Neural cell (in vitro differentiated cells): ENCODE measurements around the gene ADAMTS1. TPM values are rescaled to one million over a fixed set of nuclear protein-coding genes. Genes with fewer than 3 reads are reported as not detected.

ENCODE experiments used
- H2AFZ ChIP-seq: fragments of 200-600, 300-800 bp; sonication (generic), shearing (Covaris generic); 2 replicates; pipeline ENCODE4 v1.6.0; 2014; ENCODE audit warnings: low read depth, mild to moderate bottlenecking, antibody characterized with exemption, low read length, moderate library complexity
- H3F3A ChIP-seq: fragments of 200-600 bp; shearing (Covaris generic); 2 replicates; pipeline ENCODE4 v1.6.1; 2016; ENCODE audit warnings: mild to moderate bottlenecking, moderate library complexity, mixed read lengths, antibody characterized with exemption, low read length; ENCODE audit not compliant: insufficient read depth, poor library complexity, severe bottlenecking
- H3K27ac ChIP-seq: fragments of 200-600, 300-800 bp; sonication (generic), shearing (Covaris generic); 2 replicates; pipeline ENCODE4 v1.5.1; 2014; ENCODE audit warnings: mild to moderate bottlenecking, low read length, moderate library complexity
- H3K27me3 ChIP-seq: fragments of 300-800, 200-600 bp; sonication (generic), shearing (Covaris generic); 2 replicates; pipeline ENCODE4 v1.6.0; 2014; ENCODE audit warnings: mild to moderate bottlenecking, low read depth, low read length, moderate library complexity; ENCODE audit not compliant: insufficient read depth
- H3K36me3 ChIP-seq: fragments of 300-800, 200-600 bp; sonication (generic), shearing (Covaris generic); 2 replicates; pipeline ENCODE4 v1.5.1; 2014; ENCODE audit warnings: mild to moderate bottlenecking, antibody characterized with exemption, low read length, moderate library complexity; ENCODE audit not compliant: insufficient read depth
- H3K4me2 ChIP-seq: fragments of 300-800, 200-600 bp; sonication (generic), shearing (Covaris generic); 2 replicates; pipeline ENCODE4 v1.6.0; 2014; ENCODE audit warnings: mild to moderate bottlenecking, low read length
- H3K4me3 ChIP-seq: fragments of 300-800, 200-600 bp; sonication (generic), shearing (Covaris generic); 2 replicates; pipeline ENCODE4 v1.5.1; 2014; ENCODE audit warnings: mild to moderate bottlenecking, low read length, moderate library complexity
- H3K79me2 ChIP-seq: fragments of 200-600 bp; shearing (Covaris generic); replicated peaks from 2 replicates; pipeline ENCODE4 v1.6.0; 2014; ENCODE audit warnings: mild to moderate bottlenecking, low read length, moderate library complexity; ENCODE audit not compliant: insufficient read depth
- H3K9ac ChIP-seq: fragments of 300-800, 200-600 bp; sonication (generic), shearing (Covaris generic); 2 replicates; pipeline ENCODE4 v1.6.1; 2016; ENCODE audit warnings: mild to moderate bottlenecking, low read length, mixed read lengths
- H3K9me2 ChIP-seq: fragments of 200-600 bp; shearing (Covaris generic); 2 replicates; pipeline ENCODE4 v1.6.1; 2016; ENCODE audit warnings: mild to moderate bottlenecking, low read length, mixed read lengths; ENCODE audit not compliant: insufficient read depth
- H3K9me3 ChIP-seq: fragments of 200-600, 300-800 bp; sonication (generic), shearing (Covaris generic); 2 replicates; pipeline ENCODE4 v1.6.1; 2016; ENCODE audit warnings: mild to moderate bottlenecking, mixed run types, low read length, moderate library complexity, mixed read lengths
- H4K20me1 ChIP-seq: fragments of 200-600 bp; shearing (Covaris generic); 2 replicates; pipeline ENCODE4 v1.6.1; 2016; ENCODE audit warnings: mild to moderate bottlenecking, mixed run types; ENCODE audit not compliant: insufficient read depth
- EP300 ChIP-seq: fragments of 450-650 bp; conservative IDR thresholded peaks from 2 replicates; pipeline ENCODE4 v1.6.1; 2014; ENCODE audit warnings: antibody characterized with exemption, mild to moderate bottlenecking, moderate library complexity; ENCODE audit not compliant: poor library complexity, severe bottlenecking
- EZH2 ChIP-seq: fragments of 200-600, 300-800 bp; shearing (Covaris generic), sonication (generic); IDR thresholded peaks from 2 replicates; pipeline ENCODE4 v1.6.1; 2014; ENCODE audit warnings: antibody characterized with exemption, low read length, borderline replicate concordance, mild to moderate bottlenecking; ENCODE audit not compliant: insufficient read depth, poor library complexity, severe bottlenecking
- MXI1 ChIP-seq: fragments of 450-650 bp; conservative IDR thresholded peaks from 2 replicates; pipeline ENCODE4 v1.6.1; 2014; ENCODE audit warnings: antibody characterized with exemption, mild to moderate bottlenecking; ENCODE audit not compliant: poor library complexity, severe bottlenecking
- POLR2AphosphoS5 ChIP-seq: IDR thresholded peaks from 2 replicates; pipeline ENCODE4 v1.6.1; 2012
- RAD21 ChIP-seq: fragments of 450-650 bp; conservative IDR thresholded peaks from 2 replicates; pipeline ENCODE4 v1.6.1; 2014; ENCODE audit warnings: antibody characterized with exemption, mild to moderate bottlenecking, moderate library complexity
- SMC3 ChIP-seq: fragments of 450-650 bp; conservative IDR thresholded peaks from 2 replicates; pipeline ENCODE4 v1.6.1; 2014; ENCODE audit warnings: antibody characterized with exemption, mild to moderate bottlenecking, moderate library complexity; ENCODE audit not compliant: poor library complexity
- TAF1 ChIP-seq: IDR thresholded peaks from 2 replicates; pipeline ENCODE4 v1.6.1; 2012; ENCODE audit warnings: low read depth
- polyA plus RNA-seq: library from polyadenylated mRNA; depleted of rRNA; stranded (reverse); fragments of >200 nt; gene quantifications from 2 replicates; pipeline ENCODE4 v1.2.3, GENCODE V29; 2014
- TF ChIP-seq, protein P1 (sequence below): IDR thresholded peaks from 2 replicates; pipeline ENCODE4 v1.6.1; 2012; ENCODE audit warnings: borderline replicate concordance
- TF ChIP-seq, protein P2 (sequence below): fragments of 450-650 bp; IDR thresholded peaks from 2 replicates; pipeline ENCODE4 v1.5.1; 2014; ENCODE audit warnings: antibody characterized with exemption, mild to moderate bottlenecking, moderate library complexity; ENCODE audit not compliant: poor library complexity, severe bottlenecking

Gene ADAMTS1
- polyA plus RNA-seq, 1 donor from 2014 or later = 0.84 TPM

DNA sequence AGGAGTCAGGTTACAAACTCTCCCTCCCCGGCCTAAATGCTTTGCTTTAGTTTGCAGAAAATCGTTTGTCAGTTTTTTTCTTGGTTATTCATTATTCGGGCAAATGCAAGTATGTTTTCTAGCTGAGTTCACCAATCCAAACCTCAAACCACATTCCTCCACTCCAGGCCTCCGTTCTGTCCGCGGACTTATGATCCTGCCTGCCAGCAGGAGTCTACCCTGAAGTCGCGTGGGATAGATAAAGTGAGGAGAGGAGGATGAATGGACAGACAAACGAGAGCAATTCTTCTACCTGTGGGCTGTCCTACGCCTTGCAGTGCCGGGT, 1.3 kb downstream of the ADAMTS1 start:
- peak overlapping the region; percentile 90 for H3K4me3 ChIP-seq
- peak overlapping the region; percentile 83 for H3K4me2 ChIP-seq
- H3K79me2 ChIP-seq = no peaks in the 10 kb centered on the region
- H3K27me3 ChIP-seq = peaks cover 46% of the 10 kb centered on the region
- H3K27ac ChIP-seq = no peak overlapping the region
- TF ChIP-seq POLR2AphosphoS5 (no peak), RAD21 (no peak), TAF1 (no peak), MXI1 (no peak), EP300 (no peak), SMC3 (no peak), EZH2 (no peak)
- TF ChIP-seq, protein P1, sequence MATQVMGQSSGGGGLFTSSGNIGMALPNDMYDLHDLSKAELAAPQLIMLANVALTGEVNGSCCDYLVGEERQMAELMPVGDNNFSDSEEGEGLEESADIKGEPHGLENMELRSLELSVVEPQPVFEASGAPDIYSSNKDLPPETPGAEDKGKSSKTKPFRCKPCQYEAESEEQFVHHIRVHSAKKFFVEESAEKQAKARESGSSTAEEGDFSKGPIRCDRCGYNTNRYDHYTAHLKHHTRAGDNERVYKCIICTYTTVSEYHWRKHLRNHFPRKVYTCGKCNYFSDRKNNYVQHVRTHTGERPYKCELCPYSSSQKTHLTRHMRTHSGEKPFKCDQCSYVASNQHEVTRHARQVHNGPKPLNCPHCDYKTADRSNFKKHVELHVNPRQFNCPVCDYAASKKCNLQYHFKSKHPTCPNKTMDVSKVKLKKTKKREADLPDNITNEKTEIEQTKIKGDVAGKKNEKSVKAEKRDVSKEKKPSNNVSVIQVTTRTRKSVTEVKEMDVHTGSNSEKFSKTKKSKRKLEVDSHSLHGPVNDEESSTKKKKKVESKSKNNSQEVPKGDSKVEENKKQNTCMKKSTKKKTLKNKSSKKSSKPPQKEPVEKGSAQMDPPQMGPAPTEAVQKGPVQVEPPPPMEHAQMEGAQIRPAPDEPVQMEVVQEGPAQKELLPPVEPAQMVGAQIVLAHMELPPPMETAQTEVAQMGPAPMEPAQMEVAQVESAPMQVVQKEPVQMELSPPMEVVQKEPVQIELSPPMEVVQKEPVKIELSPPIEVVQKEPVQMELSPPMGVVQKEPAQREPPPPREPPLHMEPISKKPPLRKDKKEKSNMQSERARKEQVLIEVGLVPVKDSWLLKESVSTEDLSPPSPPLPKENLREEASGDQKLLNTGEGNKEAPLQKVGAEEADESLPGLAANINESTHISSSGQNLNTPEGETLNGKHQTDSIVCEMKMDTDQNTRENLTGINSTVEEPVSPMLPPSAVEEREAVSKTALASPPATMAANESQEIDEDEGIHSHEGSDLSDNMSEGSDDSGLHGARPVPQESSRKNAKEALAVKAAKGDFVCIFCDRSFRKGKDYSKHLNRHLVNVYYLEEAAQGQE = no peak
- TF ChIP-seq, protein P2, sequence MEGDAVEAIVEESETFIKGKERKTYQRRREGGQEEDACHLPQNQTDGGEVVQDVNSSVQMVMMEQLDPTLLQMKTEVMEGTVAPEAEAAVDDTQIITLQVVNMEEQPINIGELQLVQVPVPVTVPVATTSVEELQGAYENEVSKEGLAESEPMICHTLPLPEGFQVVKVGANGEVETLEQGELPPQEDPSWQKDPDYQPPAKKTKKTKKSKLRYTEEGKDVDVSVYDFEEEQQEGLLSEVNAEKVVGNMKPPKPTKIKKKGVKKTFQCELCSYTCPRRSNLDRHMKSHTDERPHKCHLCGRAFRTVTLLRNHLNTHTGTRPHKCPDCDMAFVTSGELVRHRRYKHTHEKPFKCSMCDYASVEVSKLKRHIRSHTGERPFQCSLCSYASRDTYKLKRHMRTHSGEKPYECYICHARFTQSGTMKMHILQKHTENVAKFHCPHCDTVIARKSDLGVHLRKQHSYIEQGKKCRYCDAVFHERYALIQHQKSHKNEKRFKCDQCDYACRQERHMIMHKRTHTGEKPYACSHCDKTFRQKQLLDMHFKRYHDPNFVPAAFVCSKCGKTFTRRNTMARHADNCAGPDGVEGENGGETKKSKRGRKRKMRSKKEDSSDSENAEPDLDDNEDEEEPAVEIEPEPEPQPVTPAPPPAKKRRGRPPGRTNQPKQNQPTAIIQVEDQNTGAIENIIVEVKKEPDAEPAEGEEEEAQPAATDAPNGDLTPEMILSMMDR = no peak
- H3K9me3 ChIP-seq = no peaks in the 10 kb centered on the region
- H3K9me2 ChIP-seq = no peaks in the 10 kb centered on the region
- no peaks in the 10 kb centered on the region for H3F3A ChIP-seq
- peak overlapping the region; percentile 49 for H3K9ac ChIP-seq
- no peaks in the 10 kb centered on the region for H3K36me3 ChIP-seq
- H4K20me1 ChIP-seq = no peaks in the 10 kb centered on the region
- no peak overlapping the region for H2AFZ ChIP-seq

DNA sequence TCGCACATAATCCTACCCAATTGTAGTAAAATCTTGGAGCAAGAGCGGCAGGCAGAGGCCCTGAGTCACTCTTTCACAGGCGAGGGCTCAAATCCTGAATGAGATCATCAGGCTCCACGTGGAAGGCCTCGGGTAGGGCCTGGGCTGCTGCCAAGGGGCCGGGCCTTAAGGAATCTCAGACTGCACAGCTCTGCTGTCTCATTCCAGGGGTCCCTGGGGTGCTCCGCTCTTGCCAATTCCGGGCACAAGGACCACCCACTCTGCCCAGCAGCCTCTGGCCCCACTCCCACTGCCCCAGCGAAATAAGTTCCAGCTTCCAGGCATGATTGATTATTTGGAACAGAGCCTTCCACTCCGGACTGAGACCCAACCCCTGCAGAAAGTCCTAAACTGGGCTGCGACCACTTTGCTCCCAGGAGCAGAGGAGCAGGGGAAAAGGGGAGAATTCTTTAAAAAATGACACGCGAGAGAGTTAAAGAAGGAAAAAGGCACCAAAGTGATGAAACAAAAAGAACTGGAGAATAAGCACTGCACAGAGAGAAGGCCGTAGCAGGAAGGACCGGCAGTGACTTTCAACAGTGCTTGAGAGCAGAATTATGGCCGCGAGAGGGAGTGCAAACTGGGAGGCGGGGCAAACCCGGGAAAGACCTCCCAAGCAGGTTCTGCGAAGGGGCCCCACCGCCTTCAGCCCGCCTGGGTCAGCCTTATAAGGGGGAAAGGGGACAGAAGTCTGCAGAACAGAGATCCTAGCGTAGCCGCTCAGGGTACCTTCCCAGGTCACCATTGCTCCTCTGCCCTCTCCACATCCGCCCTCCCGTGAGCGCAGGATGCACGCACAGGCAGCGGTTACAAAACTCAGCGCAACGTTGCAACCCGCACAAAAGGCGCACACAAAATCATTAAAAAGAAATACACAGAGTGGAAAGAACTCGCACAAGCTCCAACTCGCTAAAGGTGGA, 2.0 kb downstream of the ADAMTS1 start:
- Histone ChIP-seq H3K79me2 (no peaks in the 10 kb centered on the region), H3K9me2 (no peaks in the 10 kb centered on the region), H2AFZ (no peak overlapping the region), H4K20me1 (no peaks in the 10 kb centered on the region), H3K4me3 (peak overlapping the region; percentile 90), H3K9ac (peak overlapping the region; percentile 49), H3K9me3 (no peaks in the 10 kb centered on the region), H3K27me3 (peaks cover 46% of the 10 kb centered on the region), H3K4me2 (peak overlapping the region; percentile 83), H3K36me3 (no peaks in the 10 kb centered on the region), H3K27ac (no peak overlapping the region), H3F3A (no peaks in the 10 kb centered on the region)
- TF ChIP-seq RAD21 (peak; percentile 36), SMC3 (peak; percentile 53), EZH2 (no peak), POLR2AphosphoS5 (no peak), MXI1 (no peak)
- TF ChIP-seq, protein P2 = peak; percentile 61
- TF ChIP-seq, protein P1 = no peak
